ENCODE results near the gene SNX33. TPM values are rescaled to one million over a fixed set of nuclear protein-coding genes. Genes with fewer than 3 reads are reported as not detected.

SNX33 gene
- total and polyA plus RNA-seq, 8 donors, result 21.4 to 34.7 (median 23.0) TPM

GRCh38 chr15:75695220-75695619 is 47.5 kb downstream of the SNX33 start:
- no peaks in the 10 kb centered on the region for H3K36me3 ChIP-seq
- no peak for ATAC-seq
- intact Hi-C loops (cut with DNase I), result no loop called here
- H3K4me1 ChIP-seq, result peaks cover 13 to 44% of the 10 kb centered on the region in 2 donors
- no peak for TF ChIP-seq CTCF (IDR thresholded peaks at IDR 0.05)
- peak in 1 of 4 donors; percentile 39 for DNase-seq
- H3K4me3 ChIP-seq, result no peak overlapping the region
- peaks cover 0 to 31% of the 10 kb centered on the region in 2 donors for H3K27me3 ChIP-seq
- no peak overlapping the region for H3K27ac ChIP-seq
- H3K9me3 ChIP-seq, result no peaks in the 10 kb centered on the region

GRCh38 chr15:75695634-75696310 is 48.1 kb downstream of the SNX33 start:
- Histone ChIP-seq H3K4me3 (no peak overlapping the region), H3K36me3 (no peaks in the 10 kb centered on the region), H3K4me1 (peaks cover 14 to 49% of the 10 kb centered on the region in 2 donors), H3K9me3 (no peaks in the 10 kb centered on the region), H3K27me3 (peaks cover 0 to 31% of the 10 kb centered on the region in 2 donors), H3K27ac (no peak overlapping the region)
- no peak for ATAC-seq
- no peak for DNase-seq
- intact Hi-C loops (cut with DNase I), result no loop called here
- TF ChIP-seq CTCF (IDR thresholded peaks at IDR 0.05), result no peak

GRCh38 chr15:75696311-75696720 is 48.6 kb downstream of the SNX33 start:
- H3K4me1 ChIP-seq, result peaks cover 14 to 55% of the 10 kb centered on the region in 2 donors
- ATAC-seq (no peak), DNase-seq (no peak)
- intact Hi-C loops (cut with DNase I), result no loop called here
- TF ChIP-seq CTCF (IDR thresholded peaks at IDR 0.05), result no peak
- no peak overlapping the region for H3K4me3 ChIP-seq
- peaks cover 0 to 31% of the 10 kb centered on the region in 2 donors for H3K27me3 ChIP-seq
- no peak overlapping the region for H3K27ac ChIP-seq
- H3K36me3 ChIP-seq, result no peaks in the 10 kb centered on the region
- H3K9me3 ChIP-seq, result no peaks in the 10 kb centered on the region

- intact Hi-C loops (cut with DNase I), result no loop called here
These were observed 49.1 kb downstream of the SNX33 start for GRCh38 chr15:75696854-75697259.

More at GRCh38 chr15:75696854-75697259, 49.1 kb downstream of the SNX33 start:
- Histone ChIP-seq H3K36me3 (no peaks in the 10 kb centered on the region), H3K27me3 (peaks cover 0 to 31% of the 10 kb centered on the region in 2 donors), H3K4me3 (no peak overlapping the region), H3K27ac (no peak overlapping the region), H3K9me3 (no peaks in the 10 kb centered on the region), H3K4me1 (peaks cover 14 to 55% of the 10 kb centered on the region in 2 donors)
- no peak for ATAC-seq
- no peak for DNase-seq
- no peak for TF ChIP-seq CTCF (IDR thresholded peaks at IDR 0.05)
